GM21367 (cell line): ENCODE results near the gene MAPK7.

Source experiments
- ATAC-seq: cut with Tn5 transposase; IDR thresholded peaks from one replicate; pipeline ENCODE4 v1.9.1; 2021; ENCODE audit not compliant: unreplicated experiment

The MAPK7 gene

DNA sequence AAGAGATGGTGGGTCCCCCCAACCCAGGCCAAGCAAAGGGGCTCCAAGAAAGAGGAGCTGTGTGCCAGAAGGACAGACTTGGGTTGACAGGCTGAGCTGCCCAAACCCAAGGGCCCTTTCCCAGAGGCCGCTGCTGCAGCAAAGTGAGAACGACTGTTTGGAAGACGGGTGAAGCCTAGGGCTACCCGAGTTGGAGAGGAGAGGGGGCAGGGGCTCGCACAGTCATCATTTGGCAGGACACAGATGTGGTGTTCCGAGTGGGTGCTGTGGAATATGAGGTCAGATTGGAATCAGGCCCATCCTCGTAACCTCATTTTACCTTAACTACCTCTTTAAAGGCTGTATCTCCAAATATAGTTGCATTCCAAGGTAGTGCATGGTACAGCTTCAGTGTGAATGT is 14.0 kb downstream of the MAPK7 start:
- no peak for ATAC-seq

DNA sequence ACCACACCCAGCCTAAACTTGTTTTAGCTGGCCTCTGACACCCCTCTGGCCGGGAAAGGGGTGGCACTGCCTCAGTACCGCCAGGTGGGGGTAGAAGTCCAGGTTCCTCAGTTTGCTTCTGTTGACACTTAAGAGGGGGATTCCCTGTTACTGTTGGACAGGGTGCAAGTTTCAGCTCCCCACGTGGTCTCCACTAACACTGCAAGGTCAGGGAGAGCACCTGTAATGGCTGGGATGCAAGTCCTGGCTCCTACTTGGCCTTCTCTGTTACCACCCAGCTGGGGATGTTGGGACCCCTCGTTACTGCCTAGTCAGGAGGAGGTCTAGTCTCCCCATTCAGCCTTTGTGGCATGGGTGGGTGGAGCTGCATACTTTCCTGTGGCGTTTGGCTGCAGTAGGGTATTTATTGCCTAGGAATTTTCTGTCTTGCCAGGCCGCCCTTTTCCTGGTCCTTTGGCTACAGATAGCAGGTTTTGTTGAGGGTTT is 19.3 kb downstream of the MAPK7 start:
- ATAC-seq: no peak

DNA sequence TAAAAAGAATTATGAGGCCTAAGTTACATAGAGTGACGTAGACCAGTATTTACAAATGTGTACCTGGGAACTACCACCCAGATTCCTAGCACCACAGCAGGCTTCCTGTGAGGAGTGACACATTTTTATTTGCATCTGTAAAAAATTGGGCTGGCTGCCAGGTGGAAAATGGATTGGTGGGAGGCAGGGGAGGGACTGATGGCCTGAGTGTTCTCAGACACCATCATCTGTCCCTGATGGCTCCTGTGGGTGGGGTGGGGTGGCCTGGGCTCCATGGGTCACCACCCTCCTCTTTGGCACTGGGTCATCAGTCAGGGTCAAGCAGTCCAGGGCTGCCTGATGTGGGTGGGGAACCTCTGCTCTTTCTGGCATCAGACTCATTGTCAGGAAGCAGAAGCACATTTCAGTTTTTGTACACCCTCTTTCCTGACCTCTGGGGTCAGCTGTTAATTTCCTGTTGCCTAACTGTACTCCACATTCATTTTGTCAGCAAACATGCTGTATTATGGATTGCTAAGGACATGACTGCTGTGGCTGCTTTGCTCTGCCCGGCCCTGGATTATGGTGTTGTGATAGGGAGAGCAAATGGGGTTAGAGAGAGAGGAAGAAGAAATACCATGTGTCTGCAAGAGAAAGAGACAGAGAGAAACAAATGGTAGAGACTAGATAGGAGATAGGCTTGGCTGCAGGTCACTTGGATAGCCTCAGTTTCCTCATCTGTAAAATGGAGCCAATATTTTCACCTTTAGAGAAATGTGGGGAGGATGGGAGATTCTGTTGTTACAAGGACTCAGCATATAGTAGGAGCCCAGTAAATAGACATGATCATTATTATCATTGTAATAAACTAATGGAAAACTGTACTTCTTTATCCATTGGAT is 20.2 kb downstream of the MAPK7 start:
- no peak for ATAC-seq

DNA sequence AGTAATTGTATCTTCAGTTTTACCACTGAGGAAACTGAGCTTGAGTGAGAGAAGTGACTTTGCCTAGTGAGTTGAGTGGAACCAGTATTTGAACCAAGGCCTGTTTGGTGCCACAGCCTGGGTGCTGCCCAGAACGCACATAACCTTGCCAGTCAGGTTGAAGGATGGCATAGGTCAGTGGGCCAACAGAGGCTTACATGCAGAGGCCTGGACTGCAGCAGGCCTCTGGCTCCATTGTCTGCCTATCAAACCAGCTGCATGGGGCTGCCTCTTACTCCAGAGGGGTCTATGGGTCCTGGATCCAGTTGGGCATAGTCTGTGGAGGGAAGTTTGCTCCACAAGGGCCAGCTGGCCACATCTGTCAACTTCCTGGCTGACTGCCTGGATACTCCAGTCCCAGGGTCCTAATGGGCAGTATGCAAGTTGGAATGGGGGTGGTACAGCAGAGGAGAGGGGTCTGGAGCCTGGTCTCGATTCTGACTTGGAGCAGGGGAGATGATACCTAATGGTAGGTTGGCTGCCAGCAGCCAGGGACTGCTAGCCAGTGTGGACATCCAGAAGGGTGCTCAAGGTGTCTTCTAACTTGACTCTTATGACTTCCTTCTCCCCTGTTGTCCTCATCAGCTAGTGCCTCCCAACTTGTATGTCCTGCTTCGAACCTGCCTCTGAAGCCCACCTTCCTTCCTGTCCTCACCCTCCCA is 21.6 kb downstream of the MAPK7 start:
- no peak for ATAC-seq

DNA sequence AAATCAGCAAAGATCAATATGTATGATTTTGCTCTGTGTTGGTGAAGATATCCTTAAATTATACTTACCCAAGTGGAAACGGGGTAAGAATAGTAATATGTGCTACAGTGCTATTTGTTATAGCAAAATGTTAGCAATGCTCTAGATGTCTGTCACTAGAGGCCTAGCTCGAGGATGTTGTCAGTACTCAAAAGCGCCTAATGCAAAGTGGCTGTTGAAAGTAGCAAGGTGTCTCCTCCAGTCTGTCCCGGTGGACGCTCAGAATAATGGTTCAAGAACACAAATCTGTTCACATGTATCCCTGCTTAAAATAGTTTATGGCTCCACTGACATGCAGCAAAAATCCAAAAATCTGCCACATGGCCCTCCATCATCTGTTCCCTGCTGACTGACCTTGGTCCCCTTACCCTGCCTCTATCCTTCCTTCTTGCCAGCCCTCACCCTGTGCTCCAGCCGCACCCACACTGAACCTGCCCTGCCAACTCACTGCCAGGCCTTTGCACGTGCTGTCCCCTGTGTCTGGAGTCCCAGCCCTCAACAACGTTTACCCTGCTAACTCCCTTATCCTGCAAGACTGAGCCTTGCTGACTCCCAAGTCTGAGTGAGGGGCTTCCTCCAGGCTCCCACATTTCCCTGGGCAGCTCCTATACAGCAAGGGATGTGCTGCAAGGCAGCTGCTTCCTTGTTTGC is 23.2 kb downstream of the MAPK7 start:
- no peak for ATAC-seq

DNA sequence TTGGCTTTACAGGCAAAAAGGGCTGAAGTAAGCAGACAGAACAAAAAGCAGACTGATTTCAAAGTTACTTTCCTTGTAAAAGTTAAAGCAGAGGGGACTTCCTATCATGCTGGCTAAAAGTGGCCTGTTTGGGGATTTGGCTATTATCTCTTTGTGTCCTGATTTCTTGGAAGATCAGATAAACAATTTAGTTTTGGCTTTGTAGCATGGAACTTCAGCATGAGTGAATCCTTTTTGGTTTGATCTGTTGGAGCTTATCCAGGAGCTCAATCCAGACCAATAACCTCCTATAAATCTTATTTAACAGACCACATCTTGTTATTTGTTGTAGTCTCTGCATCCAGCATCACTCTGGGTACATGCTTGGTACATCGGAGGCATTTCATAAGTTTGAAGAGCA is 23.9 kb downstream of the MAPK7 start:
- ATAC-seq: no peak

DNA sequence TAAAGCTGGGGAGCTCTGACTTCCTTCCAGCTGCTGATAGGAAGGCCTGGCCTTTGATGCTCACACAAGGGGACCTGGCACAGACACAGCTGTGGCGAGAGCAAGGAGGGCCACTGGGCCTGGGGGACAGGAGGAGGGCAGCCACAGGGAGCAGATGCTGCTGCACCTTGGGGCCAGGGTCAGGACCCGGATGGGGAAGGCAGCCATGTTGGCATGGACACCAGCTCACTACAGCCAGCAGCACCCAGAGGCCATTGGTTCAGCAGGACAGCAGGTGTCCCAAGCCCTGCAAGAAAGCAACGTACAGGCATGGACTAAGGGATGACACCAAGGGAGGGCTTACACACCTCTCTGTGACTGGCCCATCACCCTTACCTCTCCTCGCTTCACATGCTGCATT is 24.7 kb downstream of the MAPK7 start:
- no peak for ATAC-seq

DNA sequence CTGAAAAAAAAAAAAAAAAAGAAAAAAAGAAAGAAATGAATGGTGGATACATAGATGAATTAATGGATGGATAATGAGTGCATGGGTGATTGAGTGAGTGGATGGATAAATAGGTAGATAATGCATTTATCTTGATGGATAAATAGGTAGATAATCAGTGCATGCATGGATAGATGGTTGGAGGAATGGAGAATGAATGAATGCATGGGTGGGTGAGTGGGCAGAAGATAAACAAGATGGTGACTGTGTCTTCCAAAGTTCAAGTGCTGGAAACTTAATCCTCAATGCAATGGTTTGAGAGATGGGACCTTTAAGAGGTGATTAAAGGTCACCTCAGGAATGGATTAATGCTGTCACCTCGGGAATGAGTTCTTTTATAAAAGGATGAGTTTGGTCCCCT is 26.0 kb downstream of the MAPK7 start:
- no peak for ATAC-seq

DNA sequence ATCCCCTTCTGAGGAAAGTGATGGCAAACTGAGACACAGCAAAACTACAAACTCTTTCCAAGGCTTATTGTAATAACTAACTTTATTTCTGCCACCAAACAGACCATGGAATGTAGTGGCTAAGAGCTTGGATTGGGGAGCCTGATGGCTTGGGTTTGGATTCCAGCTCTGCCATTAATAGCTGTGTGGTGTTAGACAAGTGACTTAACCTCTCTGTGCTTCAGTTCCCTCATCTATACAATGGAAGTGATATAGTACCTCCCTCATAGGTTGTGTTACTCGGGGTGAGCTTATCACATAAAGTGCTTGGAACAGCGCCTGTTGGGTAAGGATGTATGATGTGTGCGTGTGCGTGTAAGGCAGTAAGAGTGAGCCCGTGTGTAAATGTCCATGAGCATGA is 26.8 kb downstream of the MAPK7 start:
- ATAC-seq: no peak

DNA sequence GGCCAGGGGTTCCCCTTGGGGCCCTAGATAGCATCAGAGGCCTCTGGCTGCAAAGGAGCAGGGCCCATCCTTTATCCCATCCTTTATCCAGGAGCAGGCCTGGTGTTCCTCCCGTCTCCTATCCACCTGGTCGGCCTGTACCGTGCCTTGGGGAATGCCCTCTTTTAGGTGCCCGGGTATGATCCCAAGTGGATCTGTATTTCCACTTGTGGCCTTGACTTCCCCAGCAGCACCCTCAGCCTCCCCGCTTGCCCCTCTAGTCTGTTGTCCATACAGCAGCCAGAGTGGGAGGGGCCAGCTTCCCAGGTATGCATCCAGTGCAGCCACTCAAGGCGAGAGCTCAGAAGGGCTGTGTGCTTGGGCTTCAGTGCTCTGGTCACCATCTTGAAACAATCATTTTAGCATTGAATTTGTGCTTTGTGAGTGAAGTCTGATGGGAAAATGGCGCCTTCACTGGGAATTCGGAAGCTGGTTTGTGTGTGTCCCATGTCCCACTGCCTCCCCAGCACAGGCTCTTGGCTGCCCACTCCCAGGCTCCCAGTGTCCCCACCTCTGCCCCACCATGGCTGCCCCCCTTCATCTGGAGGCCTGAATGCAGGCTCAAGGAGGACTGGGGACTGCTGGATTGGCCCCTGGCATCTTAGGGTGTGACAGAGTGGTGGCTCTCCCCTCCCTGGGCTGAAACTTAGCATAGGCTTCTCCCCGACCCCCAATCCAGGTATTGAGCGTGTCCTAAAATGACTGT is 29.5 kb downstream of the MAPK7 start:
- no peak for ATAC-seq

DNA sequence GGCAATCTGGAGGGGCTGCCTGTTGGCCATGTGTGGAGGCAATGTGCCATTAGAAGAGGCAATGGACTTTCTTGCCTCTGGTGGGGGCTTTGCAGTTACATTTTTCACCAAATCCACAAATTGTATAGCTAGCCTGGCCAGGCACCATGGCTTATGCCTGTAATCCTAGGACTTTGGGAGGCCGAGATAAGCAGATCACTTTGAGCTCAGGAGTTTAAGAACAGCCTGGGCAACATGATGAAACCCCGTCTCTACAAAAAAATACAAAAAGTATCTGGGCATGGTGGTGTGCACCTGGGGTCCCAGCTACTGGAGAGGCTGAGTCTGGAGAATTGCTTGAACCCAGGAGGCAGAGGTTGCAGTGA is 30.0 kb downstream of the MAPK7 start:
- ATAC-seq: no peak

DNA sequence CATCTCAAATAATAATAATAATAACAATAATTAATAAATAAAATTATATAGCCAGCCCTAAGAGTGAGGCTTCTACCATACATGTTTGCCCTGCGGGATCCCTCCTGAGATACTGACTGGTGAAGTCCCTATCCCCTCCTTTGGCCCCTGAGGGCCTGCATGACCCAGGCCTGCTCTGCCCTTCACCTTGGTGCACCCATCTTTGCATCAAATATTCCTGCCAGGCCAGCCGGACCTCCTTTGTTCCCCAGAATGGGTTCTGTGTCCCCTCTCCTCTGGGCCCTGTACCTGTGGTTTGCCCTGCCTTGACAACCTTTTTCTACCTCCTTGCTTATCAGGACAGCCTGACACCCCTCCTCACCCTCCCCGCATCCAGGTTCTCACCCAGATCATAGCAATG is 30.8 kb downstream of the MAPK7 start:
- no peak for ATAC-seq

DNA sequence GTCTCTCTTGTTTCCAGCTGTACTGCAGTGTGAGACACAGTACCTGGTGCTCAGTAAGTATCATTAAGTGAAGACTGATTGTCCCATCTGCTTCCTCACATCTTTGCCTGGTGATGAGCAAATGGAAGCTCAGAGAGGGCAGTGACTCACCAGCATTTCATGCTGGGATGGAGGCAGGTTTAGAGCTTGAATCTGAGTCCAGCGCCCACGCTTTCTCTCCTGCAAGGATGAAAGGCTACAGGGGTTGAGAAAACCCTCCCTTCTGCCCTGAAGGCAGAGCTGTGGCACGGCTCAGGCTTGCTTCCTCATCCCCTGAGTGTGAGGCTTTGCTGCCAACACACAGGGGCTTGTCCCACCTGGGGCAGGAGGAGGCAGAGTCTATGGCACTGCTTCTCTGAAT is 31.2 kb downstream of the MAPK7 start:
- no peak for ATAC-seq

DNA sequence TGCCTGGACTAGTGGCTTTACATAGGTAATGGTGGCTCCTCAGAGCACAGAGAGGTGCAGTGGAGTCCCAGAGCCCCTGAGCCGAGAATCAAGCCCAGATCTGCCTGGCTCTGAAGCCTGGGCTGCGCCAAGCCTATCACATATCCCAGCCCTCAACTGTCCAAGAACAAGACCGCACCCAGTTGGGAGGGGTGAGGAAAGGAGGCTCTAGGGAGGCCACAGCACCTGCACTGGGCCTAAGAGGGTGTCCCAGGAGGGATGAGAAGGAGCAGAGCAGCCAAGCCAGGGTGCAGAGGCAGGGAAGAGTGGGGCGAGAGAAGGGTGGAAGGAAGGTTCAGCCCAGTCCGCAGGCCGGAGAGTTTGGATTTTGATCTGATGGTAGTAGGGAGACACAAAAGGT is 31.8 kb downstream of the MAPK7 start:
- no peak for ATAC-seq

DNA sequence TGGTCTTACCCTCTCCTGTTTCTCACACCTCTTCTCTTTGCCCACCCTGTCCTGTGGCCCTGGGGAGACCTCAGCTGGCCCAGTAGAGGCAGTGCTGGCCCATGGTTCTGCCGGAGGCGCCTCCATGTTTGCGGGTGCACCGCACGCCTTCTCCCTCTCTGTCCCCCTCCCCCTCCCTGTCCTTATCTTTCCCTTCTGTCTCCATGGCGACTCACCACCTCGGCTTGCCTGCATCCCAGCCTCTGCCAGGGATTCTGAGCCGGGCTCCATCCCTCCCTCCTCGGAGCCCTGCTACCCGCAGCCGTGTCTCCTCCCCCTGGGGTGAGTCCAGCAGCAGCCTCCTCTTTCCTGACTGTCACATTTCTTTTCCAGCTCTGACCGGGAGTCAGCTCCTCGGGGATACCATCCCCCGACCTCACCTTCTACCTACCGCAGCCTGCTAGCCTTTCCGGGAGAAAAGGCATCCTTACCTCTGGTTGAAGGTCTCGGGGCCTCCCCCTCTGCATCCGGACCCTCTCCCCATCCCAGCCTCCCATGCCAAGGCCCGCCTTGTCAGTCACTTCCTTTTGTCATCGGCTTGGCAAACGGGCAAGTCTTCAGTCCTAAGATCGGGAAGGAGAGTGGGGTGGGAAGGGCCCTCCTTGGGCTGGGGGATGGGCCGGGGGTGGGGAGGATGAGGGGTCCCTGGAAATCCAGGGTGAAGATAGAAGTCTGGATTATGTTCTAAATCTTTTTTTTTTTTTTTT is 32.8 kb downstream of the MAPK7 start, which contains the start of gene RNF112:
RNF112 (plus strand) TSS at position 358 of the 746 bp plus-strand sequence; CDS start at position 535, 177 bp downstream.
- no peak for ATAC-seq

DNA sequence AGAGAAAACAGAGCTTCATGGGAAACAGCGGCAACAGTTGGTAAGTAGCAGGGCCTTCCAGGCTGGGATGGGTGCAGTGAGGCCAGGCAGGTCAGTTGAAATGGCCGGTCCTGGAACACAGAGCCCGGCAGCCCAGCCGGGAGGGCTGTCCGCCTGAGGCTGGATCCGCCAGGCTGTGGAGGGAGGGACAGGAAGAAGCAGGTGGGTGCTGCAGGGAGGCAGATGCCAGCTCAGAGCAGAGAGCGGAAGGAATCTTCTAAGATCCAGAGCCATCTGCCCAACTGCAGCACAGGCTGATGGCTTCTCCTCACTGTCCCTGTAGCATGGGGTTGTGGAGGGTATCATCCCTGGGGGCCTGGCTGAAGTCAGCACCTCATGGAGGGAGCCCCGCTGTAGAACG is 33.3 kb downstream of the MAPK7 start:
- no peak for ATAC-seq

DNA sequence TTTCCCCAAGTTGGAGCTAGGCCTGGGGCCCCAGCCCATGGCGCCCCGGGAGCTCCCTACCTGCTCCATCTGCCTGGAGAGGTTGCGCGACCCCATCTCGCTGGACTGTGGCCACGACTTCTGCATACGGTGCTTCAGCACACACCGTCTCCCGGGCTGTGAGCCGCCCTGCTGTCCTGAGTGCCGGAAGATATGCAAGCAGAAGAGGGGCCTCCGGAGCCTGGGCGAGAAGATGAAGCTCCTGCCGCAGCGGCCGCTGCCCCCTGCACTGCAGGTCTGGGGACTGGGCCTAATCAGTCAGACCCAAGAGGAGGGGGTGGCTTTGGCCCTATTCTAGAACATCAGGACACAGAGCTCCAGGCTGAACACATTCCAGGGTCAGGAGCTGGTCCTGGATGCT is 34.2 kb downstream of the MAPK7 start:
- no peak for ATAC-seq

DNA sequence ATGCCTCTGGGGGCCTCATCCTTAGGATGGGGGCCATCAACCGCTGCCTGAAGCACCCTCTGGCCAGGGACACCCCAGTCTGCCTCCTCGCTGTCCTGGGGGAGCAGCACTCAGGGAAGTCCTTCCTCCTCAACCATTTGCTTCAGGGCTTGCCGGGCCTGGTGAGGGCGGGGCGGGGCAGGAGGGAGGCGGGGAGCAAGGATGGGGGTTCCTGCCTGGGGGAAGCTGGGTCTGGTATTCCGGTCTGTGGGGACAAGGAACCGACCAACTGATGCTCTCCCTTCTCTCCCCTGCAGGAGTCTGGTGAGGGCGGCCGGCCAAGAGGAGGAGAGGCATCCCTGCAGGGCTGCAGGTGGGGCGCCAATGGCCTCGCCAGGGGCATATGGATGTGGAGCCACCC is 34.7 kb downstream of the MAPK7 start:
- no peak for ATAC-seq

DNA sequence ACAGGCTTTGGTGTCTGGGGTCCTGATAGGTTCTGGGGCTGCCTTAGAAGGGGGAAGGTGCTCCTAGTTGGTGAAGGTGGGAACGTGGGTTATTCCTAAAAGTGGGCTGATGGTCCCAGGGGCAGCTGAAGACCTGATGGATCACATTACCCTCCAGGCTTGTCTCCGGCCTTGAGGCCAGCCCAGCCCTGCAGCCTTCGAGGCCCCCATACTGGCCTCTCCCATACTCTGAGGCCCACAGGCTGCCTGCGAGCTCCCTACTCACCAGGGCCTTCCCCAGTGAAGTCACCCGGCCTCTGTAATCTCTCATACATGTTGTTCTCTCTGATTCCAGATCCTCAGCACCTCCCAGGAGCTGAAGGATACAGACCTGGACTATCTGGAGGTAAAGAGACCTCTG is 35.5 kb downstream of the MAPK7 start:
- ATAC-seq: no peak
